SK-N-SH (cell line): ENCODE measurements around the gene PHF12. TPM values are rescaled to one million over a fixed set of nuclear protein-coding genes. Genes with fewer than 3 reads are reported as not detected.
"Not testable (repeated sequence)": the region's sequence is repeated elsewhere in the genome, so short reads cannot be mapped to it uniquely, and the experiment has no call there.

ENCODE experiments used
- CTCF ChIA-PET: fragments of 300-600, 350-600 bp; formaldehyde crosslinking; extraction: SDS; loops from one replicate; lab custom pipeline; 2021; lab: Yijun Ruan, JAX
- POLR2A ChIA-PET: fragments of 350-600 bp; sonication (Branson Sonifier 250); formaldehyde crosslinking; extraction: SDS; loops from one replicate; lab custom pipeline; 2020; ENCODE audit warnings: antibody characterized with exemption, inconsistent platforms; lab: Yijun Ruan, JAX
- DNase-seq: peaks from one replicate; pipeline ENCODE4 v3.0.0; 2012
- H2AFZ ChIP-seq: fragments of 200-600 bp; sonication (generic); 2 replicates; pipeline ENCODE4 v1.8.1; 2016; ENCODE audit warnings: antibody characterized with exemption, mild to moderate bottlenecking, low read depth
- H3F3A ChIP-seq: fragments of 200-600 bp; sonication (generic); replicated peaks from 2 replicates; pipeline ENCODE3; 2016; ENCODE audit warnings: antibody characterized with exemption, mild to moderate bottlenecking; ENCODE audit not compliant: insufficient read depth
- H3K27ac ChIP-seq, 2 experiments: fragments of 200-500 bp in 1 of 2; fragments of 200-600 bp in 1 of 2; sonication (Bioruptor generic) in 1 of 2; sonication (generic), shearing (Covaris generic) in 1 of 2; 2 replicates each; pipeline versions ENCODE4 v1.5.1 to v1.6.1; 2014 to 2016; ENCODE audit warnings: low read depth in 2 of 2, inconsistent platforms in 1 of 2, low read length in 1 of 2, mild to moderate bottlenecking in 1 of 2, mixed read lengths in 1 of 2
- H3K27me3 ChIP-seq: fragments of 200-600 bp; sonication (generic), shearing (Covaris generic); 2 replicates; pipeline ENCODE4 v1.6.1; 2016; ENCODE audit warnings: mixed run types; ENCODE audit not compliant: insufficient read depth
- H3K36me3 ChIP-seq, 2 experiments: fragments of 200-500 bp in 1 of 2; fragments of 200-600 bp in 1 of 2; sonication (Bioruptor generic) in 1 of 2; sonication (generic) in 1 of 2; replicated peaks in 1 of 2; 2 replicates each; pipeline versions ENCODE3 to v1.5.1; 2014 to 2016; ENCODE audit warnings: low read length in 1 of 2, mild to moderate bottlenecking in 1 of 2; ENCODE audit not compliant: insufficient read depth in 2 of 2, control insufficient read depth in 1 of 2
- H3K4me1 ChIP-seq, 2 experiments: fragments of 200-500 bp in 1 of 2; fragments of 200-600 bp in 1 of 2; sonication (Bioruptor generic) in 1 of 2; sonication (generic), shearing (Covaris generic) in 1 of 2; 2 replicates each; pipeline versions ENCODE4 v1.5.1 to v1.6.1; 2014 to 2016; ENCODE audit warnings: low read depth in 1 of 2, low read length in 1 of 2, mixed run types in 1 of 2; ENCODE audit not compliant: insufficient read depth in 2 of 2, control insufficient read depth in 1 of 2
- H3K4me2 ChIP-seq: fragments of 200-600 bp; sonication (generic), shearing (Covaris generic); 2 replicates; pipeline ENCODE4 v1.6.1; 2017; ENCODE audit warnings: mixed run types
- H3K4me3 ChIP-seq, 2 experiments: fragments of 200-500 bp in 1 of 2; fragments of 200-600 bp in 1 of 2; sonication (Bioruptor generic) in 1 of 2; sonication (generic), shearing (Covaris generic) in 1 of 2; 2 replicates each; pipeline versions ENCODE4 v1.5.1 to v1.8.1; 2014 to 2016; ENCODE audit warnings: low read depth in 2 of 2, inconsistent platforms in 1 of 2, low read length in 1 of 2, mild to moderate bottlenecking in 1 of 2, mixed read lengths in 1 of 2, moderate library complexity in 1 of 2
- H3K79me2 ChIP-seq: fragments of 200-600 bp; sonication (generic); 2 replicates; pipeline ENCODE4 v1.8.1; 2017; ENCODE audit warnings: mild to moderate bottlenecking; ENCODE audit not compliant: insufficient read depth
- H3K9ac ChIP-seq: fragments of 200-600 bp; sonication (generic); 2 replicates; pipeline ENCODE4 v1.6.1; 2017; ENCODE audit warnings: mixed run types
- H3K9me2 ChIP-seq: fragments of 200-600 bp; sonication (generic); 2 replicates; pipeline ENCODE4 v1.6.1; 2017; ENCODE audit warnings: mixed run types
- H3K9me3 ChIP-seq: fragments of 200-600 bp; sonication (generic); 2 replicates; pipeline ENCODE4 v1.6.1; 2017; ENCODE audit warnings: mixed run types, mild to moderate bottlenecking, moderate library complexity
- H4K20me1 ChIP-seq: fragments of 200-600 bp; sonication (generic); 2 replicates; pipeline ENCODE4 v1.6.1; 2017; ENCODE audit warnings: mild to moderate bottlenecking, mixed run types; ENCODE audit not compliant: insufficient read depth
- ELF1 ChIP-seq: IDR thresholded peaks from 2 replicates; pipeline ENCODE4 v1.4.0; 2012
- FOXJ3 ChIP-seq: sonication (generic); formaldehyde crosslinking; IDR thresholded peaks from 2 replicates; pipeline ENCODE4 v1.5.1; 2020; ENCODE audit warnings: mild to moderate bottlenecking, missing genetic modification reagents
- MEF2A ChIP-seq: IDR thresholded peaks from 2 replicates; pipeline ENCODE4 v1.4.0; 2012; ENCODE audit warnings: low read depth, borderline replicate concordance
- NRF1 ChIP-seq: IDR thresholded peaks from 2 replicates; pipeline ENCODE4 v1.6.1; 2012; ENCODE audit warnings: low read depth, mild to moderate bottlenecking, low read length
- POLR2AphosphoS5 ChIP-seq: IDR thresholded peaks from 2 replicates; pipeline ENCODE4 v1.6.1; 2012; ENCODE audit warnings: low read depth, low read length
- RXRA ChIP-seq: IDR thresholded peaks from 2 replicates; pipeline ENCODE4 v1.4.0; 2012; ENCODE audit warnings: low read depth, mild to moderate bottlenecking, borderline replicate concordance
- SMC3 ChIP-seq: IDR thresholded peaks from 2 replicates; pipeline ENCODE4 v1.6.1; 2012; ENCODE audit warnings: low read depth, low read length, improper control_type of control experiment
- TAF1 ChIP-seq: IDR thresholded peaks from 2 replicates; pipeline ENCODE4 v1.6.1; 2012; ENCODE audit warnings: low read depth, mild to moderate bottlenecking, low read length, moderate library complexity, borderline replicate concordance
- USF1 ChIP-seq: IDR thresholded peaks from 2 replicates; pipeline ENCODE4 v1.4.0; 2012; ENCODE audit warnings: low read depth, borderline replicate concordance
- ZBTB33 ChIP-seq: IDR thresholded peaks from 2 replicates; pipeline ENCODE4 v1.4.0; 2012; ENCODE audit warnings: low read depth, borderline replicate concordance
- WGBS: methylation state at CpG from one replicate; pipeline ENCODE4 v1.1.6; 2017; ENCODE audit warnings: low lambda C conversion rate; 5-methylcytosine and 5-hydroxymethylcytosine counted together
- polyA plus RNA-seq, 3 experiments: library from polyadenylated mRNA; depleted of rRNA; stranded (reverse); fragments of >200 nt; gene quantifications; 2 replicates each; pipeline ENCODE4 v1.2.3, GENCODE V29; 2012
- TF ChIP-seq, protein P1 (sequence below): fragments of 150-350 bp; IDR thresholded peaks from 2 replicates; pipeline ENCODE4 v1.6.1; 2017; ENCODE audit warnings: antibody characterized with exemption, low read length, low read depth, borderline replicate concordance
- TF ChIP-seq, protein P2 (sequence below): IDR thresholded peaks from 2 replicates; pipeline ENCODE4 v1.4.0; 2012; ENCODE audit warnings: low read depth
- TF ChIP-seq, protein P3 (sequence below): IDR thresholded peaks from 2 replicates; pipeline ENCODE4 v1.6.1; 2012; ENCODE audit warnings: mild to moderate bottlenecking, low read depth, low read length, moderate library complexity

PHF12 gene
- polyA plus RNA-seq, 1 of the 3 experiments (the other 2 are of a cell fraction) = 24.0 TPM

GRCh38 chr17:28906276-28906675, 45.0 kb downstream of the PHF12 start:
- DNase-seq = no peak
- H3K79me2 ChIP-seq = 0 out of 2 replicates have a peak, but pooled peaks cover 4% of the 10 kb centered on the region
- H3K36me3 ChIP-seq = peaks cover 37 to 51% of the 10 kb centered on the region in 2 experiments
- no peaks in the 10 kb centered on the region for H3K9me2 ChIP-seq
- peaks cover 12% of the 10 kb centered on the region; the same call in 1 of the 2 replicates for H4K20me1 ChIP-seq
- 100% methylated on average over 5 of the region's 9 CpGs for WGBS
- H3K4me2 ChIP-seq = no peak overlapping the region
- no peak overlapping the region for H3K9ac ChIP-seq
- H2AFZ ChIP-seq = no peak overlapping the region
- peaks cover 0 to 9% of the 10 kb centered on the region in 2 experiments; a peak in 2 of 4 replicates for H3K4me1 ChIP-seq
- H3K27ac ChIP-seq = no peak overlapping the region
- H3K4me3 ChIP-seq = no peak overlapping the region
- no peaks in the 10 kb centered on the region for H3K9me3 ChIP-seq
- no peaks in the 10 kb centered on the region for H3K27me3 ChIP-seq
- CTCF ChIA-PET = interaction anchor here (0.8 to 8.8 kb wide), 5 partner anchors 11 to 179 kb away, joined by 3 to 63 read pairs (median 16); no protein-coding TSS in a partner anchor
- POLR2A ChIA-PET = interaction anchor here (0.6 kb wide), 1 partner anchor 8 kb away, joined by 3 read pairs; the partner anchor contains the start of gene FLOT2
- H3F3A ChIP-seq = peaks cover 55% of the 10 kb centered on the region
- no peak for TF ChIP-seq USF1
- TF ChIP-seq POLR2AphosphoS5 = no peak
- TF ChIP-seq, protein P1, sequence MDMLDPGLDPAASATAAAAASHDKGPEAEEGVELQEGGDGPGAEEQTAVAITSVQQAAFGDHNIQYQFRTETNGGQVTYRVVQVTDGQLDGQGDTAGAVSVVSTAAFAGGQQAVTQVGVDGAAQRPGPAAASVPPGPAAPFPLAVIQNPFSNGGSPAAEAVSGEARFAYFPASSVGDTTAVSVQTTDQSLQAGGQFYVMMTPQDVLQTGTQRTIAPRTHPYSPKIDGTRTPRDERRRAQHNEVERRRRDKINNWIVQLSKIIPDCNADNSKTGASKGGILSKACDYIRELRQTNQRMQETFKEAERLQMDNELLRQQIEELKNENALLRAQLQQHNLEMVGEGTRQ = no peak
- no peak for TF ChIP-seq ELF1
- TF ChIP-seq, protein P2, sequence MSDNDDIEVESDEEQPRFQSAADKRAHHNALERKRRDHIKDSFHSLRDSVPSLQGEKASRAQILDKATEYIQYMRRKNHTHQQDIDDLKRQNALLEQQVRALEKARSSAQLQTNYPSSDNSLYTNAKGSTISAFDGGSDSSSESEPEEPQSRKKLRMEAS = no peak
- TF ChIP-seq TAF1 = no peak
- no peak for TF ChIP-seq RXRA
- TF ChIP-seq NRF1 = no peak
- no peak for TF ChIP-seq MEF2A
- TF ChIP-seq, protein P3, sequence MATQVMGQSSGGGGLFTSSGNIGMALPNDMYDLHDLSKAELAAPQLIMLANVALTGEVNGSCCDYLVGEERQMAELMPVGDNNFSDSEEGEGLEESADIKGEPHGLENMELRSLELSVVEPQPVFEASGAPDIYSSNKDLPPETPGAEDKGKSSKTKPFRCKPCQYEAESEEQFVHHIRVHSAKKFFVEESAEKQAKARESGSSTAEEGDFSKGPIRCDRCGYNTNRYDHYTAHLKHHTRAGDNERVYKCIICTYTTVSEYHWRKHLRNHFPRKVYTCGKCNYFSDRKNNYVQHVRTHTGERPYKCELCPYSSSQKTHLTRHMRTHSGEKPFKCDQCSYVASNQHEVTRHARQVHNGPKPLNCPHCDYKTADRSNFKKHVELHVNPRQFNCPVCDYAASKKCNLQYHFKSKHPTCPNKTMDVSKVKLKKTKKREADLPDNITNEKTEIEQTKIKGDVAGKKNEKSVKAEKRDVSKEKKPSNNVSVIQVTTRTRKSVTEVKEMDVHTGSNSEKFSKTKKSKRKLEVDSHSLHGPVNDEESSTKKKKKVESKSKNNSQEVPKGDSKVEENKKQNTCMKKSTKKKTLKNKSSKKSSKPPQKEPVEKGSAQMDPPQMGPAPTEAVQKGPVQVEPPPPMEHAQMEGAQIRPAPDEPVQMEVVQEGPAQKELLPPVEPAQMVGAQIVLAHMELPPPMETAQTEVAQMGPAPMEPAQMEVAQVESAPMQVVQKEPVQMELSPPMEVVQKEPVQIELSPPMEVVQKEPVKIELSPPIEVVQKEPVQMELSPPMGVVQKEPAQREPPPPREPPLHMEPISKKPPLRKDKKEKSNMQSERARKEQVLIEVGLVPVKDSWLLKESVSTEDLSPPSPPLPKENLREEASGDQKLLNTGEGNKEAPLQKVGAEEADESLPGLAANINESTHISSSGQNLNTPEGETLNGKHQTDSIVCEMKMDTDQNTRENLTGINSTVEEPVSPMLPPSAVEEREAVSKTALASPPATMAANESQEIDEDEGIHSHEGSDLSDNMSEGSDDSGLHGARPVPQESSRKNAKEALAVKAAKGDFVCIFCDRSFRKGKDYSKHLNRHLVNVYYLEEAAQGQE = no peak
- TF ChIP-seq, all 33 proteins: peak for 0

DNA sequence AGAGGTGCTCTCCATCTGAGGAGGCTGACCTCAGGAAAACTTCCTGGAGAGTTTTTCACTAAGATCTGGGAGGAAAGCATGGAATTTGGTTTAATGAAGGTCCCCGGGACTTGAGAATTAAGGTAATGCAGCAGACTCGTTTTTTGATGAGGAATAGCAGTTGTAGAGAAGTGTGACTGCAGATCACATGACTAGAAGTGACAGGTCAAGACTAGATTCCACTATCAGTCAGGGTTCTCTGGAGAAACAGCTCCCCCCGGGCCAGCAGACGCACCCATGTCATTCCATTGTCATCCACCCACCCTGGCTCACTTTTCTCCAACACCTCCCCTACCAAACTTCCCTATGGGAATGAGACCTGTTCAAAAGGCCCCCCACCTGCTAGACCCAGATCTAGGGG, 46.5 kb downstream of the PHF12 start:
- Histone ChIP-seq H2AFZ (no peak overlapping the region), H3K9me3 (no peaks in the 10 kb centered on the region), H3K4me2 (no peak overlapping the region), H3K36me3 (peaks cover 23 to 37% of the 10 kb centered on the region in 2 experiments), H3F3A (peaks cover 52% of the 10 kb centered on the region), H3K27ac (no peak overlapping the region), H3K79me2 (peaks cover 9% of the 10 kb centered on the region), H3K4me1 (peaks cover 0 to 10% of the 10 kb centered on the region in 2 experiments; a peak in 2 of 4 replicates), H4K20me1 (0 out of 2 replicates have a peak, but pooled peaks cover 8% of the 10 kb centered on the region), H3K9me2 (no peaks in the 10 kb centered on the region), H3K27me3 (no peaks in the 10 kb centered on the region), H3K4me3 (no peak overlapping the region), H3K9ac (no peak overlapping the region)
- DNase-seq = no peak
- TF ChIP-seq RXRA (no peak), SMC3 (no peak), FOXJ3 (no peak), ZBTB33 (no peak)
- 69% methylated on average over 4 of the region's 4 CpGs for WGBS
- ChIA-PET POLR2A (no interaction called here), CTCF (interaction anchor here (1.0 to 8.8 kb wide), 8 partner anchors 8 to 426 kb away, joined by 3 to 63 read pairs (median 10); no protein-coding TSS in a partner anchor)

GRCh38 chr17:28903546-28903841, 47.8 kb downstream of the PHF12 start:
- not testable (repeated sequence) for H3K9ac ChIP-seq, H3K27me3 ChIP-seq, H3K27ac ChIP-seq, H3K9me2 ChIP-seq, H2AFZ ChIP-seq, DNase-seq, H4K20me1 ChIP-seq, H3K4me2 ChIP-seq, H3K9me3 ChIP-seq
- H3K79me2 ChIP-seq = peaks cover 12% of the 10 kb centered on the region
- ChIA-PET CTCF (interaction anchor here (0.6 to 9.0 kb wide), 20 partner anchors 9 to 427 kb away, joined by 3 to 95 read pairs (median 4); partner anchors contain the start of genes NEK8 and TLCD1), POLR2A (interaction anchor here (0.9 kb wide), 1 partner anchor 47 kb away, joined by 5 read pairs; no protein-coding TSS in a partner anchor)
- 74% methylated on average over 5 of the region's 5 CpGs for WGBS
- H3K4me3 ChIP-seq = 0 out of 4 replicates have a peak overlapping the region, but pooled peaks of 1 of the 2 experiments have one; percentile 75
- H3K4me1 ChIP-seq = peaks cover 0 to 10% of the 10 kb centered on the region in 2 experiments; a peak in 1 of 4 replicates
- peaks cover 47% of the 10 kb centered on the region for H3F3A ChIP-seq
- H3K36me3 ChIP-seq = peaks cover 19 to 26% of the 10 kb centered on the region in 2 experiments
